HPDE6-E6E7 (cell line): ENCODE results near the gene B4GALT1.
A peak's percentile ranks its signal among the peaks of the same experiment; 100 is the strongest.

Source experiments
- DNase-seq: peaks from one replicate; pipeline ENCODE4 v3.0.0; 2011; ENCODE audit warnings: missing footprints; ENCODE audit errors: extremely low spot score

The B4GALT1 gene

GRCh38 chr9:33167084-33167971, at the start of gene B4GALT1:
Gene B4GALT1 (minus strand): TSS chr9:33167336. CDS start chr9:33167169, 167 bp downstream.
- DNase-seq, result peak; percentile 82

GRCh38 chr9:33211695-33212393, 44.7 kb upstream of the B4GALT1 start:
- peak; percentile 58 for DNase-seq

GRCh38 chr9:33210006-33210715, 43.0 kb upstream of the B4GALT1 start:
- DNase-seq, result no peak

DNA sequence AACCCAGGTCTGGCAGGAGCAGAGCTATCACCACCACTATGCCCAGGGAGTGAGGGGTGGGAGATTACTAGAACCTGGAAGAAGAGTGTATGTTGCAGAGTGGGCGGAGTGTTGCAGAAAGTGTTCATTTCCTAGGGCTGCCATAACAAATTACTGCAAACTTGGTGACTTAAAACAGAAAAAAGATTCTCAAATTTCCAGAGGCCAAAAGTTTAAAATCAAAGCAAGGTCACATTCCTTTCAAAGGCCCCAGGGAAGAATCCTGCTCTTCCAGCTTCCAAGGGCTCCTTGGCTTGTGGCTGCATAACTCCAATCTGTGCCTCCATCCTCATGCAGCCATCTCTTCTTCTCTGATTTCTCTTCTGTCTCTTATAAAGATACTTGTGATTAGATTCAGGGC, 42.3 kb upstream of the B4GALT1 start:
- no peak for DNase-seq

DNA sequence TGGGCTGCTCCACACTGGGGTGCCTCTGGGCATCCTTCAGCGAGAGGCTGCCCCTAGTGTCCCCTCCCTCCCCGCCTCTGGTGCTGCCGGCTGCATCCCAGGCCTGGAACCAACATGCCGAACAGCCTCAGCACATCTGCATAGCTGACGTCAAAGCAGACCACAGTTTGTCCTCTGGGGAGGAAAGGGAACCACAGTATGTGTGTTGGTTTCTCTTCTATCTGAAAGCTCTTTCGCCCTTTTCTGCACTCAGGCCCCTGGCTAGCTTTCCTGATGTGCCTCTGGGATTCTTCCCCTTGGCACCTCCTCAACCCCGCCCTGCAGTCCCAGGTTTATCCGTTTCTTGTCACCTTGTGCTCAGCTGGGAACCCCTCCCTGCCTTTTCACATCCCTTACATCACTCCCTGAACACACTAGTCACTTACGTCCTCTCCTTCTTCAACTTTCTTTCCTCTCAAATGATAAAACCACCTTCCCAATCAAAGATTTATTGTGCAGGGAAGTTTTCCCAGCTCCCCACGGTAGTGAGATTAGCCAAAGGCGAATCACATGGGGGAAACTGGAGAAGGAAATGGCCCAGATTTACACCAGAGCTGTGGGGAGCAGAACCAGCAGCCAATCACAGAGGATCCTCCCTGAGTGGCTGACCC, 35.5 kb upstream of the B4GALT1 start:
- DNase-seq, result no peak

DNA sequence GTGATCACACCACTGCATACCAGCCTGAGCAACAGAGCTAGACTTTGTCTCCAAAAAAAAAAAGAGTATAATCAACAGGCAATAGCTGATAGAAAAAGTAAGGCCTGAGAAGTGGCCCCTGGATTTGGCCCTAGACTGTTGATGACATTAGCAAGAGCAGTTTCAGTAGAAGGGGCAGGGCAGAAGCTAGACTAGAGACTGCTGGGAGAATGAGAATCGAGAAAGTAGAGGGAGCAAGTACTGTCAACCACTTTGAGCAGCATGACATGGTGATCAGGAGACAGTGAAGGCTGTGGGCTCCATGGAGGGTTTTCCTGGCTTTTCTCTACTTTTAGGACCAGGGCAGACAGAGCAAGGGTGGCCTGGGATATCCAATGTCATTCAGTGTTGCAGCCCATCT, 34.9 kb upstream of the B4GALT1 start:
- no peak for DNase-seq

GRCh38 chr9:33198165-33198564, 31.0 kb upstream of the B4GALT1 start:
- DNase-seq, result no peak

DNA sequence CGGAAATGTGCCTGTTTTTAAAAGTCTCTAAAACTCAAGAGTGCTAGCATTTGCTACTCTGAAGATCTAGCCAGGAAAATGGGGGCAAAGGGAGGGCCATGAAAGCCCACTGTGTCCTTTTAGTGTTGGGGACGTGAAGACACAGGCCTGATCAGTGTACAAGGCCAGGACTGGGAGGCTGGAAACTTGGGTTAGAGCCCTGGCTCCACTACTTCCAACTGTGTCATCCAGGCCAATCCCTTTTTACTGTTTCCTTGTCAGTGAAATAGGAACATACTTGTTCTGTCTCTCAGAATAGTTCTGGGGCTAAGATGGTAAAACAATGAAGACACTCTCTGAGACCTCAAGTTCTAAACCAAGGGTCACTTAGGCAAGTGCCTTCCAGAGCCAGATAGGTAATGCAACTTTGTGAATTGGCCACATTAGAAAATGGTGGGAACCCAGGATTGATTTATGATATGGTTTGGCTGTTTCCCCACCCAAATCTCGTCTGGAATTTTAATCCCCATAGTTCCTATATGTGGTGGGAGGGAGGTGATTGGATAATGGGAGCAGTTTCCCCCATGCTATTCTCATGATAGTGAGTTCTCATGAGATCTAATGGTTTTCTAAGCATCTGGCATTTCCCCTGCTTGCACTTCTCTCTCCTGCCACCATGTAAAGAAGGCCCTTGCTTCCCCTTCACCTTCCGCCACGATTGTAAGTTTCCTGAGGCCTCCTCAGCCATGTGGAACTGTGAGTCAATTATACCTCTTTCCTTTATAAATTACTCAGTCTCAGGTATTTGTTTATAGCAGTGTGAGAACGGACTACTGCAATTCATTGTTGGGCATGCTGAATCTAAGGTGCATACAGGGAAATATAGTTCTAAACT, 30.4 kb upstream of the B4GALT1 start:
- no peak for DNase-seq

- DNase-seq, result no peak
These were observed 29.6 kb upstream of the B4GALT1 start for GRCh38 chr9:33196736-33197135.

DNA sequence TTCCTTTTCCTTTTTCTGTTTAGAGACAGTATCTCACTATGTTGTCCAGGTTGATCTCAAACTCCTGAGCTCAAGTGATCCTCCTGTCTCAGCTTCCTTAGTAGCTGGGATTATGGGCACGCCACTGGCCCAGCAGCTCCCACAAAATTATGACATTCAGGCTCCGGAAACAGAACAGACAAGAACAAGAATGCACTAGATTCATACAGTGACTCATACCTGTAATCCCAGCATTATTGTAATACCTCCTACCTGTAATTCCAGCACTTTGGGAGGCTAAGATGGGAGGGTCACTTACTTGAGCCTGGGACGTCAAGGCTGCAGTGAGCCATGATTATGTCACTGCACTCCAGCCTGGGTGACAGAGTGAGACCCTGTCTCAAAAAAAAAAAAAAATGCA, 26.7 kb upstream of the B4GALT1 start:
- DNase-seq, result no peak

DNA sequence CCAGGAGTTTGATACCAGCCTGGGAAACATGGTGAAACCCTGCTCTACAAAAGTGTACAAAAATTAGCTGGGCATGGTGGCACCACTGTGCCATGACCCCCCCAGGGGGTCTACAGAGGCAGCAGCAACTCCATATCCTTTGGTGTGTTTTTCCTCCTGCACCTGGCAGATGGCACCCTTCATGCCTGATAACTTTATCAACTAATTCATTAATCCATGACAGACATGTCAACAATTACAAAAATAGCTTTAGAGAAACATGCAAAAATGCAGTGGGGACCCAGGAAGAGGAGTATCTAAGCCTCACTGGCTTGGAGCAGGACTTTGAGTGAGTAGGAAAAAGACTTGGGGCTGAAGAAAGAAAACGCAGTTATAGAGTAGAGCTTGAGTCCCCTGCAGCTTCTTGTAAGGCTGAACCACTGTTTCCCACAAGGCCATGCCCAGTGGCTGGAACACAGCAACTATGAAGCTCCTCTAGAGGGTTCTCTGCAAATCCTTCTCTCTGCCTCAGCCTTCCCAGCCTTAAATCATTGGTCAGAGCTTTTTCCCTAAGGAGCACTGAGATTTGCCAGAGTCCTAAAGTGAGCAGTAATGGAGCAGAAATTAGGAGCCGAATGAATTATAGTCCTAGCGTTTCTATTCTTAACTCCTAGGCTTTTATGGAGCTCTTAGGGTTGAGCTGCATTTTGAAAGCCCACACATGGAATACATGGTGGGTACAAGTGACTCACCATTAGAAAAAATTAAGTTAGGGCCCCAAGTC, 25.5 kb upstream of the B4GALT1 start:
- DNase-seq, result no peak

- no peak for DNase-seq
These were observed 23.0 kb upstream of the B4GALT1 start for GRCh38 chr9:33190021-33190705.

GRCh38 chr9:33189331-33189791, 22.2 kb upstream of the B4GALT1 start:
- no peak for DNase-seq

DNA sequence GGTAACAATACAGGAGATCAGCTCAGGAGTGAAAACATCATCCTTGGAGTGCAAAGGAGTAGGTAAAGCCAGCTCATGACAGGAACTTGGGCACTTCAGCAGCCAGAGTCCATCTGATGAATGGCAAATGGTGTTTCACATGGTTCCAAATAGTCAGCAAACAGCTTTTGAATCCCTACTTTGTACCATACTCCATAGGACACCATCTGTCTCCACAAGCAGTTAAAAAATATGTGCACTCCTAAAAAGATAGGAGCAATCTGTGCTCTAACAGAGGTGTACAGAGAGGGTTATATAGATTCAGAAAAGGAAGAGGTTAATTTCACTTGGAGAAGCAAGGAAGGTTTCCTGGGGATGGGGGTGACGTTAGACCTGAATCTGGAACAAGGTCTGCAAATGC, 21.6 kb upstream of the B4GALT1 start:
- DNase-seq, result no peak

GRCh38 chr9:33187519-33188218, 20.5 kb upstream of the B4GALT1 start:
- no peak for DNase-seq

DNA sequence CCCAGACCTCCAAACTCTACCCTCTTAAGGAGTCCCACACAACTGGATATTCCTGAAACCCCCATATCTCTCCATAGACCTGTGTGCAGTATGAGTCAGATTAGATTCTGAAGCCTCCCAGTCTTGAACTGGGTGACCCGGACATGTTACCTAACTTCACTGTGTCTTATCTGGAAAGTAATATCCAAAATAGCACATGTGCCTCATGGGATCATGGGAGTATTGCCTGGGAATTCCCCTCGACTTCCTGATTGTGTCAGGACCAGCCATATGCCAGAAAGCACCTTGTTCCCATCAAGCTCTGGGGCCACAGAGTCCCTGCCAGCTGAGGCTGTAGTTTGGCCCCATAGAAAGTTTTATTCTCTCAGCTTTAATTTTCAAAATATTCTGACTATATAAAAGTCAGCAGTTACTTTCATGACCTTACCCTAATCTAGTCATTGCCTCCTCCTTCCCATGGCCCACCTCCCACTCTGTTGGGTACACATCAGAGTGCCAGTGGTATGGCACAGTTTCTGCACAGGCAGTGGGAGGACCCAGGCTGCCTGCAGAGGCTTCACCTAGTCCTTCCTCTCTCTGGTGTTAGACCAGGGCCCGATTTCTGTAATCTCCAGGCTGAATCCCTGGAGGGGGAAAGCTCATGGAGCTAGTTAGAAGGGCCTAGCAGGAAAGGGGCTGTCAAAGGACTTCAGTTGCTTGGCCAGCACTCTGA, 19.5 kb upstream of the B4GALT1 start:
- DNase-seq, result no peak

DNA sequence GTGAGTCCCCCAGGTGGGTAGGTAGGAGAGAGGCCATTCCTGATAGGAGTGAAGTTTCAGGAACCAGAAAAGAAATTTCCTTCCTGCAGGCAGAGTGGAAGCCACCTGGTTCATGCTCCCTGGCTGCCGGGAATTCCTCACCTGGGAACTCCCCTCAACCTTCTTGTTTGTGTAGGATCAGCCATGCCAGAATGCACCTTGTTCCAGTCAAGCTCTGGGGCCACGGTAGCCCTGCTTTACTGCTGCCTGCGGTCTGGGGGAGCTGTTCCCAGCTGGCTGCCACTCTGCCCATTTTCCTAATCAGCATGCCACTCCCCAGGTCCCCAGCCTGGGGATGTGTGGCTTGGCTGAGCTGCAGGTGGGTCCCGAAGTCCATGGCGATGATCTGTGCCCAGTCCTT, 18.7 kb upstream of the B4GALT1 start:
- DNase-seq, result no peak

- no peak for DNase-seq
These were observed 18.3 kb upstream of the B4GALT1 start for GRCh38 chr9:33185406-33185805.
